HG02938 (cell line): ENCODE results near the gene GNPDA1.

Experiments
- ATAC-seq: cut with Tn5 transposase; IDR thresholded peaks from one replicate; pipeline ENCODE4 v1.9.1; 2021; ENCODE audit warnings: mild to moderate bottlenecking, moderate library complexity; ENCODE audit not compliant: unreplicated experiment

GNPDA1 gene

GRCh38 chr5:141958546-141959172 is 54.2 kb downstream of the GNPDA1 start:
- ATAC-seq: no peak

DNA sequence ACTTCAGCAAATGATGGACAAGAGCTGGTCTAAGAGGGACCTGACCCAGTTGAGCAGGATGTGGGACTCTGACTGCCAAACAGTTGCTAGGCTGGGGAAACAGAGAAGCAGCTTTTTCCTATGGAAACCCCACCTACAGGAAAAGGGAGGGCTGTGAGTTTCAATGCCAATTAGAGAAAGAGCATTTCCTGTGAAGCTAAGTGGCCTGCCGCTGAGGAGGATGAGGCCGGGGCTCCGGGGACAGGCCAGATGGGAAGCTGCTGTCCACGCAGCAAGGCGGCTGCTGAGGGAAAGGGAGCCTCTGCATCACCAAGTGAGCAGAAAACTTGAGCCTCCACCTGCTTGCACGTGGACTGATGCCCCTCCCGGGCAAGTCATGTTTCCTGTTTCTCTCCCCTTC is 54.7 kb downstream of the GNPDA1 start, which contains the start of gene PCDH12:
TSS of gene PCDH12 (minus strand) at position 90 of the 400 bp plus-strand sequence. CDS start 351 bp downstream, outside the sequence.
- no peak for ATAC-seq

- ATAC-seq: no peak
These were observed 55.3 kb downstream of the GNPDA1 start for GRCh38 chr5:141957367-141957996.

GRCh38 chr5:141954194-141954593 is 58.6 kb downstream of the GNPDA1 start:
- no peak for ATAC-seq

GRCh38 chr5:141952020-141952419 is 60.8 kb downstream of the GNPDA1 start:
- no peak for ATAC-seq

DNA sequence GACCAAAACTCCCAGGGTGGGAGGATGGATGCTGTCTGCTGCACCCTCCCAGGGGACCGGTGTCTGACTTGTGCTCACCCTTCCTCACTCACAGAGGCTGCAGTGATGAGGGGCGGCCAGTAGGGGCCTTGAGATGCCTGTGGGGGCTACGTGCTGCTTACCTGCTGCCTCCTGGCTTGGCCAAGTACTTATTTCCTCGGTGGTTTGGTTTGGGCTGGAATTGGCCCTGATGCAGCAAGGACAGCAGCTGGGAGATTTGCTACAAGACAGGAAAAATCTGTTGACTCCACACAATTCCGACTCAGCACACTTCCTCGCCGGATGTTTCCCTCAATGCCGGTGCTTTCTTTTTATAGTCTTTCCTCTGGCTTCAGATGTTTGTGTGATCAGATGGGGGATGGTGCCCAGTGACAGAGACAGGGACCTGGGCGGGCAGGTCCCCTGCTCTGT is 61.5 kb downstream of the GNPDA1 start:
- ATAC-seq: peak; percentile 95
